Activated CD4-positive, alpha-beta T cell treated with anti-CD3 and anti-CD28 coated beads, Interleukin-2, amount 50 U/mL, for 48 hours (primary cell): ENCODE results near the gene PTGR1.
"Not testable (repeated sequence)": the region's sequence is repeated elsewhere in the genome, so short reads cannot be mapped to it uniquely, and the experiment has no call there.

ENCODE experiments used
- DNase-seq, 2 experiments: peaks; one replicate each; pipeline ENCODE4 v3.0.0-alpha.2; 2020

The PTGR1 gene

DNA sequence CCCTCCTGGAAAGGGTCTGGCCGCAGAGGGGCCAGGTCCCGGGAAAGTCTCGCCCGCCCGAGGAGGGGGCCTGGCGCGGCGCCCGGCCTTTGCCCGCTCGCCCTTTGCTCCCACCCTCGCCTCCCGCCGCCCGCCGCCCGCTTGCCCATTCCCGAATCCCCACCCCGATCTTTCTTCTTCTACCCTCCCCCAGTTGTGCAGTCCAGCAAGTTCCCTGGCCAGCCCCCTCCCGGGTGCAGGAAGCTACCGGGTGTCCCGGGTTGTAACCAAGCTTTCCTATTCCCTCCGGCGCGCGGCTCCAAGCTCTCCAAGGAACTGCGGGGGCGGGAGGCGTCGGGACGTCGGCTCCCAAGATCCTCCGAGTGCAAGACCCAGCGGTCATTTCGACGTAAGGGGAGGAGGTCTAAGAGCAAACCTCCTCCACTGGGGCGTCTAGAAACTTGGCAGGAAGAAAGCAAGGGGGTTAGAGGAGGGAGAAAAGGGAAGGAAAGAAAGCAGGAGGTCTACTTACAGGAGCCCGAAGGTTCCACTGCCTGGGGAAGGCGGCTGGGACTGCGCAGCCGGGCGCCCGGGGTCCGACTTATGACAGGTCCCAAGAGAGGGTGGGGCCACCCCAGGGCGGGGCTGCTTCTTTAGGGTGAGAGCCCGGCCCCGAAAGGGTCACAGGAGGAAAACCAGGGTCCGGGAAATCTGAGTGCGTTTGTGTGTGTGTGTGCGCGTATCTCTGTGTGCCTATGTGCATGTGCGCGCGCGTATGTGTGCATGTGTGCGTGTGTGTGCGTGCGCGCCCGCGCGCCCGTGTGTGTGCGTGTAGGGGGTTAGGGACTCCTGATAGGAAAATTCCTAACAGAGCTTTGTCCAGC is at the start of gene PTGR1:
PTGR1 (minus strand) TSS at position 556 of the 863 bp plus-strand sequence. CDS start 2,225 bp downstream, outside the sequence.
- peak; percentile 33 to 38 for DNase-seq

DNA sequence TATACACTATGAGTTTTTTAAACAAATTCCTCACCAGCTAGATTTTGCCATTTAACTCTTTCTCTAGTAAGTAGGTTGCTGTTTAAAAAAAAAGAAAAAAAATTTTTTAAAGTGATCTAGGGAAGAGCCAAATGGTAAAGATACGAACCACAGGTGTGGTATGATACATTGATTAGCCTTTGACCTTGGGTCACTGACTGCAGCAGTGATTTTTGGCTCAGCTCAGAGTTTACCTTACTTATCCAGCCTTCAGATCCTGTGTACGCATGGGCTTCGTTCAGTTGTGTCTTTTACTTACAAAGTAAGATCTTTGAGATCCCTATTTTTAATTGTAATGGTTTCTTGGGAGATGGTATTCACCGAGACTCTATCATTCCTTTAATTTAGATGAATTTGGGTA is 49.6 kb upstream of the PTGR1 start:
- DNase-seq = no peak

DNA sequence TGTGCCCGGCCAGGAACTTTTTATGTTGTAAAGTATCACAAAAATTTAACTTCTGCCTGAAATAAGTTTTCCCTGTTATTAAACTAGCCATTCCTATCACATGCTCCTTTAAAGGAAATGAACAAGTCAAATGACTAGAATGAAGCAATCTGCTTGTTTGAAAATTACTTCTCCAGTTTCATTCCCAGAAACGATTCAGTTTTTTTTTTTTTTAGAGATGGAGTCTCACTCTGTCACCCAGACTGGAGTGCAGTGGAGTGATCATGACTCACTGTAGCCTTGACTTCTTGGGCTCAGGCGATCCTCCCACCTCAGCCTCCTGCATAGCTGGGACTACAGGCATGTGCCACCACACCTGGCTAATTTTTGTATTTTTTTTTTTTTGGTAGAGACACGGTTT is 48.6 kb upstream of the PTGR1 start:
- no peak for DNase-seq

DNA sequence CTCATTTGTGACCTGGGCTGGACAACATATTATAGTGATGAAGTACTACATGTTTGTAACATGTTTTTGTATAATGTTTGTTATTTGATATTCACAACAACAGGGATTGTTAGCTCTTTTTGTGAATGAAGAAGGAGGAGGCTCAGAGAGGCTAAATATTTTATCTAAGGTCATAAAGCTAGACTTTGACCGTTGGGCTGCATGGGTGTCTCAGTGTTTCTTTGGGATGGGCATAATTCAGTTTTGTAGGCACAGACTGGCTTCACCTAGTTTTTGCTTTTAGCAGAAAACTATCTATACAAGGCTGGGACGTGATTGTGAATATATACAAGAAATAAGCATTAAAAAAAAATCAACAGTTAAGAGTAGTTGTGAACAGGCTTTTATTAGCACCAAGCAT is 47.0 kb upstream of the PTGR1 start:
- no peak for DNase-seq

DNA sequence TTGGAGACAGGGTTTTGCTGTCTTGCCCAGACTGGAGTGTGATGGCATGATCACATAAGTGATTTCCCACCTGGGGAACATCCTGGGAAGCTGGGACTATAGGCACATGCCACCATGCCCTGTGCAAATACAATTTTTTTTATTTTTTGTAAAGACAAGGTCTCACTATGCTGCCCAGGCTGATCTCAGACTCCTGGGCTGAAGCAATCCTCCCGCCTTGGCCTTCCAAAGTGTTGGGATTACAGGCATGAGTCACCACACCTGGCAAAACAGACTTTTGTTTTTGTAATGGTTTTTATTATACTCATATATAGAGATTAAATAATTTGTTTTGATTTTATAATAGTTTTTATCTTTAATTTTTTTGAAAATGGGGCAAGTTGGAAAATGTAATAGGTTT is 46.4 kb upstream of the PTGR1 start:
- DNase-seq = no peak

DNA sequence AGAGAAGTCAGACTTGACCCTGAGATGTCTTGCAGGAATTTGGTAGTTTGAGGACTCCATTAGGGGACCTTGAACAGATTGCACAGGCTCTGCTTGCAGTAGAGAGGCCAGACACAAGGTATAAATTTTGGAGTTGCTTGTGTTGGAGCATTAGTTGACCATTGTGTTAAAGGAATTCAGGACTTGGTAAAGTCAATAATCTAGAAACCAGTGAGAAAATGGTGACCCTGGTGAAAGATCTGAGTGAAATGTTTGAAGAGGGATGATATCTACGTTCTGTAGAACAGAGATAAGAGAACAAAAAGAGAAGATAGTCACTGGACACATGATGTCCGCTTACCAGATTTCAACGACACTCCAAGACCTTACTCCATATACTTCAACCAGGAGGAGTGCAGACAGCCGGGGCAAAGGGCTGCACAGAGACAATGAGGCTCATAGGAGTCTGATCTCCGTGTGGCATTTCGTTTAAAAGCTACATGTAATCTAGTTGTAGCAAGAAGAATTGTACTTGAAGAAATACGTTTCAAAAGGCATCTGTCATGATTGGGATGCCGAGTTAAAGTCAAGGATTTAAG is 44.8 kb upstream of the PTGR1 start:
- DNase-seq = no peak

DNA sequence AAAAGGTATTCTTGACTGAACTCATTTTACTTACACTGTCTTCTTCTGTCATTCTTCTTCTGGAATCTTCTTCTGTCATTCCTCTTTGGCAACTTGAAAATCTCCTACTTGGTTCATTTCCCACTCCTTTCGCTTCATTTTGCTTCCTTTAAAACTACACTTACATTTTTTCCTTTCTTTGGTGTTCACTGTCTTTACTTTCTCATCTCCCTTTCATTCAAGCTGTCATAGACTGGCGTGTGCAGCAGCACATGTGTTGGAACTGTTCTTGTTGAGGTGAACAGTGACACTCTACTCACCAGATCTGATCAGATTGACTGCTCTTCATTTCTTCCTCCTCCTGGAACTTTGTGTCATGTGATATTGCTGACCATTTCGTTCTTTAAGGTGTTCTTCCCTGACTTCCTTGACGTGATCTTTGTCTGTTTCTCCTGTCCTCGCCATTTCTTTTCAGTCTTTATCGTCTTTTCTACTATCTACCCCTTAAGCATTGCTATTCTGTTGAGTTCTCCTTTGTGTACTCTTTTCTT is 38.0 kb upstream of the PTGR1 start:
- no peak for DNase-seq

DNA sequence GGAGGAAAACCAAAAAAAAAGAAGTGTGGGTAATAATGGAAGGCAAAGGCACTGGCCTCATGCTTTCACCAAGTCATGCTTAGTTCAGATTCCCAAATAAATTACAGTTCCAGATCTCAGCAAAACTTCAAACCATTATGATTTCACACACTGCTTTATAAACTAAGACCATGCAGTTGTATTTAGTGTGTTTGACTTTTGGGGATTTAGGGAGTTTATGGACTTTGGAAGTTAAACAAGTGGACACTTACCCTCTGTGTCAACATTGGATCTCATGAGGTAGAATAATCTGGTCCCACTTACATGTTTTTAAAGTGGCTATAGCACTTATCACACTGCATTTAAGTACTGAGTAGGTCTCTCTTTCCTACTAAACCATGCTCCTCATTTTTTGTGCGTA is 35.4 kb upstream of the PTGR1 start:
- DNase-seq = no peak

DNA sequence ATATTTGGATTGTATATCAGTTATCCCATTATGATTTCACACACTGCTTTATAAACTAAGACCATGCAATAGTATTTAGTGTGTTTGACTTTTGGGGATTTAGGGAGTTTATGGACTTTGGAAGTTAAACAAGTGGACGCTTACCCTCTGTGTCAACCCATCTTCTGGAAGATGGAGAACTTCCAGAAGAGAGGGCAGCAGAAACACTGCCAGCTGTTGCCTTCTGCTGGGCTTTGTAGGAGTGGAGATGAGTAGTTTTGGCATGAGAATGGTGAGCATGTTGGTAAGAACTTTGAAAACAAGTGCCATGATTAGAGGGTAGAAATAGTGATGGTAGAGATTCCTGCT is 33.9 kb upstream of the PTGR1 start:
- no peak for DNase-seq

DNA sequence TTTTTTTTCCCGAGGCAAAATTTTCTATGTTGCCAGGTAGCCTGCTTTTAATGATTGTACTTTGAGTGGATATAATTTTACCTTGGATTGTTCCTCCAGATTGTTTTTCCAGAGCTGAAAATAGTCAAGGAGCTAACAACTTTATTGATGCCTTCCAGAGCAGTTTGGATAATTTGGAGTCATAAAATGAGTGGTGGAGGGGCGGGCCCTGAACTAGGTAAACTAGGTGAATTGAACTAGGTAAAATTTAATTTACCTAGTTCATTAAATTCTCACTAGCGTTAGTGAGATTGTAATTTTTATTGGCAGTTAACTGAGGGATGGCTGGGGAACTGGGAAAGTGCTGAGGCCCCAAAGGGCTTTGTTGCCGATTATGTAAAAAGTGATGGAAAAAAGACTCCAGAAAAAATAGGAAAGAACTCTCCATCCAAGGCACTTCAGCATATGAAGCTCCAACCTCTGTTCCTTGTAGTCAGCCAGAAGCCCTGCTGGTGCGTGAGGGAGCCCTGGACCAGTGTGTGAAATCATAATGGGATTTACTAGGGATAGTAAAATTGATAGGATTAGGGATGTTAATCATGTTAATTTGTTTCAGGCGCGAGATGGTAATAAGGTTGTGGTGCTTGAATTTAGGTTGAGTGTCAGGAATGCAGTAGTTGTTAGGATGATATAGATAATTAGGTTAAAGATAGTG is 33.4 kb upstream of the PTGR1 start:
- no peak for DNase-seq

DNA sequence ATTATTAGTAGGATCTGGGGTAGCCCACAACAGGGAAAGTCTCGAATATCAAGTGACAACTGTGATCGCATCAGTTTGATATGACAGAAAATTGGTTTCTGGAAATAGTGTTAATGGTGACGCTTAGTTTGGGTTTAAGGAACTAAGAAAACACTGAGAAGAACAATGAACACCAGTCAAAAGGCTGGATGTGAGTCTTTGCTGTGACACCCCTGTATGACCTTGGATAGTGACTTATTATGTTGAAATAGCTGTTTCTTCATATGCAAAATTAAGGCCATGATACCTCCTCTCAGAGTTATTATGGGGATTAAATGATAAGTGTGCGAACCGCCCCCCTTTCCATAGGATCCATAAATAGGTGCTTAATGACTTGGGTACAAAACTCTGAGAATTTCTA is 32.6 kb upstream of the PTGR1 start:
- DNase-seq = no peak

DNA sequence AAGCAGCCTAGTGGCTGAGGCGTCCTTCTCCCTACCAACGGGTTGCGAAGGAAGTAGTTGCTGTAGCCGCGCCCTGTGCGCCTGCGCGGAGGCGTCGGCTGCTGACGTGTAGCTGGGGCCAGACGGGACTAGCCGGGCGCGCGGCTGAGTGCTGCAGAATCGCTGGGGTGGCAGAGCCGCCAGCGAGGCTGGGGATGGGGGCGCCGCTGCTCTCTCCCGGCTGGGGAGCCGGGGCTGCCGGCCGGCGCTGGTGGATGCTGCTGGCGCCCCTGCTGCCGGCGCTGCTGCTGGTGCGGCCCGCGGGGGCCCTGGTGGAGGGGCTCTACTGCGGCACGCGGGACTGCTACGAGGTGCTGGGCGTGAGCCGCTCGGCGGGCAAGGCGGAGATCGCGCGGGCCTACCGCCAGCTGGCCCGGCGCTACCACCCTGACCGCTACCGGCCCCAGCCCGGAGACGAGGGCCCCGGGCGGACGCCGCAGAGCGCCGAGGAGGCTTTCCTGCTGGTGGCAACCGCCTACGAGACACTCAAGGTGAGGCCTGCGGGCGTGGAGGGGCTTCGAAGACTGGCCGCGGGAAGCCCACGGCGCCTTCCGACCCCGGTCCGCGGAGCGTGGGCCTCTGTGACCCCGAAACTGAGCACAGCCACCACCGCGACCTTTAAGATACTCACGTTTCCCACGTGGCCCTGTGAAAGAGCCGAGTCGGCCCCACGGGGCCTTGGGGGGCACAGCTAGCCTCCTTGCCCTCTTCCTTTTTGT is 31.9 kb upstream of the PTGR1 start, which contains the start of gene DNAJC25:
DNAJC25 (plus strand) TSS at position 121 of the 758 bp plus-strand sequence; CDS start at position 195, 74 bp downstream.
- peak; percentile 94 to 96 for DNase-seq

DNA sequence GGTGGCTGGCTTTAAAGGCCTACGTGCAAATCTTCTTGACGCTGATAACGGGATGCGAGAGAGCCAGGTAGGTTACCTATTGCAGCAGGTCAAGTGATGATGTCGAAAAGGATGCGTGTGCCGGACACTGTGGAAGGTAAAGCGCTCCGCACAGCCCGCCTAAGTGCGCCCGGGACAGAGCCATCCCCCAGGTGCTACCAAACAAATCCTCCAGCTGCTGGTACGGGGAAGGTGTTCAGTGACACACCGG is 31.4 kb upstream of the PTGR1 start:
- DNase-seq = no peak

DNA sequence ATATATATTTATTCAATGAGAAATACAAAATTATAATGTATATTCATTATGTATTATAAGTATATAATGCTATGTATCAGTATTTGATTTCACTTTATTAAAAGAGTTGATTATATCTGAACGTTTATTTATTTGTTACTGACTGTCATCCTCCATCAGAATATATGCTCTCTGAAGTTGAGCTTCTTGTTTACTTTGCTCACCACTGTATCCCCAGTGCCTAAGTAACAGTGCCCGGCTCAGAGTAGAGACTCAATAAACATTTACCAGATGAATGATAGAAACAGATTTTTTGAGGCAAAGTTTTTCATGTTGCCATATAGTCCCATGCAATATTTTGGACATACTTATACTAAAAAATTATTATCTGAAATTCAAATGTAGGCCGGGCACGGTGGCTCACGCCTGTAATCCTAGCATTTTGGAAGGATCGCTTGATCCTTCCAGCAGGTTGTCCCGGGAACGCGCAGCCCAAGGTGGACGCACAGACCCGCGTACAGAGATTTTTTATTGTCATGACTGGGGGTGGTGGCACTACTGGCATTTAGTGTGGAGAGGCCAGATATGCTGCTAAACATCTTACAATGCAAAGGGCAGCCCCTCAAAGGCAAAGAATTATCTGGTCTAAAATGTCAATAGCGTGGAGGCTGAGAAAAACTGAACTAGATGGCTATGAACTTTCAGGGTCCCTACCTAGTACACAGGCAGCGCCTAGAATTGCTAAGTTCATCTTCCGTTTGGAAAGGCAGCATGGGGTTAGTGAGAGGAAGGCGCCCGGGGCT is 30.9 kb upstream of the PTGR1 start:
- DNase-seq = no peak

DNA sequence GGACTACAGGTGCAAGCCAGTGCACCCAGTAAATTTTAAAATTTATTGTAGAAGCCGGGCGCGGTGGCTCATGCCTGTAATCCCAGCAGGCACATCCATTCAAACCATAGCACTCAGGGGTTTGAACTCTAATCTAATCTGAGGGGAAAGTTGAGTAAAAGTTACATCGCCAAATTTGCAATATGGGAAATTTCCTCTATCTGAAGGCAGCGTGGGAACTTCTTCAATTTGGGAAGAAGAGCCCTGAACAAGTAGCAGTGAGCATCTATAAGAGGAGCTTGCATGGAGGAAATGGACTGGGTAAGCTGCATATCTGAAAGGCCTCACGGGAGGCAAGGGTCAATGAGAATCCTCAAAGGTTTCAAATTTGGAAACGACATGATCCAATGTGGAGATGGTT is 29.0 kb upstream of the PTGR1 start:
- DNase-seq = no peak

DNA sequence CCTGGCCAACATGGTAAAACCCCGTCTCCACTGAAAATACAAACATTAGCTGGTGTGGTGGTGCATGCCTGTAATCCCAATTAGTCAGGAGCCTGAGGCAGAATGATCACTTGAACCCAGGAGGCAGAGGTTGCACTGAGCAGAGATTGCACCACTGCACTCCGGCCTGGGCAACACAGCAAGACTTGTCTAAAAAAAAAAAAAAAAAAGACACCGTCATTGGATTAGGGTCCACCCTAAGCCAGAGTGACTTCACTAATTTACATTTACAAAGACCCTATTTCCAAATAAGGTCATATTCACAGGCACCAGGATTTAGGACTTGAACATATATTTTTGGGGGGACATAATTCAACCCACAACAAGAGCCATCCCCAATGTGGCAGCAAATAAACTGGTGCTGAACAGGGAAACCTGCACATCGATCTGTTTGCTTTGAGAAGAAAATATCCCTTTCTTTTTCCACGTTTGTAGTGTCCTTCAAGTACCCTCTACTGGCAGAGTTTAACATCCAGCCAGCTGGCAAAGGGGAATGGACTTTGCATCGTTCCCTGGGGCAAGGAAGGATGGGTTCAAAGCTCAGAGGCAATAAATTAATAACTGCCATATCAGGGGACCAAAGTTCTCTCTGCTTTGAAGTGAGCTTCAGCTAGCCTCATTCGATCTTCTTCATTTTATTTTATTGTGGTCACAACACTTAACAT is 28.0 kb upstream of the PTGR1 start:
- no peak for DNase-seq

DNA sequence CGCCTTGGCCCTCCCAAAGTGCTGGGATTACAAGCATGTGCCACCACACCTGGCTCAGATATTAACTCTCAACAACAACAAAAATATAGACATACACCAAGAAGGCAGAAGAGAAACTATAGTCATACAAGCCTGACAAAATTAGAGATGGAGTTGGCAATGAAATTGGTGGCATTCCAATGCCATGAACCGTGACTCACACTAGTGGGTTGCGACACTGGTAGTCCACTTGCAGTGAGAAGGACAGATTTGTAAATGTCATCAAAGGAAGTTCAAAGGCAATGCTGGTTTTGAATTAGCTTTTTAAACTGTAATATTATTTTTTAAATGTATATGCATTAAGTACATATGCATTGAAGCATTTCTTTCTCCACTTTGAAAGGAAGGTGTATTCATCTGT is 23.2 kb upstream of the PTGR1 start:
- DNase-seq = no peak

DNA sequence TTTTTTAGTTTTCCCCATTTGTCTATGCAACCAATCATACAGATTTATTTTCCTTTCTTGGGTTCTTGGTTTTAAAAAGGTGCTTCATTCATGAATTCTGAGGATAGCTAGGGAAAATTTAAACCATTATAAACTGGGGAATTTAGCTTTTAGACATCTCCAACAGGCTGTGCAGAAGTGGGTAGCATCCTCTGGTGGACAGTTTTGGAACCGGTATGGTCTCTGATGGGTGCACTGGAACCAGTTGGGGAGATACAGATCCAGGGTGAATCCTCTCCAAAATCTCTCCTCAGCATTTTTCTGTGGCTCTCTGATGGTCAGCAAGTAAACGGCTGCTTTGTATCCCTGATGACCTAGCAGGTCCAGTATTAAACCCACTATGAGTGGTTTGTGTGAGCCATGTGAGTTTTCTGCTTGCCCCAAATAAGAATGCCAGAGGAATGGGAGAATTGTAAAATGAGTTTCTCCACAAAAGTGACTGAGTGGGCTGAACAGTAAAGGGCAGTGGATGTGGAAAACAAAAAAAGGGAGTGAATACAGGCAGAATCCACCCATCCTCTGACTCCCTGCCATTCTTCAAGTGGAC is 22.5 kb upstream of the PTGR1 start:
- peak in 1 of 2 experiments; percentile 21 for DNase-seq

DNA sequence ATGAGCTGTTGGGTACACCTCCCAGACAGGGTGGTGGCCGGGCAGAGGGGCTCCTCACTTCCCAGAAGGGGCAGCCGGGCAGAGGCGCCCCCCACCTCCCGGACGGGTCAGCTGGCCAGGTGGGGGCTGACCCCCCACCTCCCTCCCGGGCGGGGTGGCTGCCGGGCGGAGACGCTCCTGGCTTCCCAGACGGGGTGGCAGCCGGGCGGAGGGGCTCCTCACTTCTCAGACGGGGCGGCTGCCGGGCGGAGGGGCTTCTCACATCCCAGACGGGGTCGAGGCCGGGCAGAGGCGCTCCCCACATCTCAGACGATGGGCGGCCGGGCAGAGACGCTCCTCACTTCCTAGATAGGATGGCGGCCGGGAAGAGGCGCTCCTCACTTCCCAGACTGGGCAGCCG is 17.9 kb upstream of the PTGR1 start:
- DNase-seq = not testable (repeated sequence)

DNA sequence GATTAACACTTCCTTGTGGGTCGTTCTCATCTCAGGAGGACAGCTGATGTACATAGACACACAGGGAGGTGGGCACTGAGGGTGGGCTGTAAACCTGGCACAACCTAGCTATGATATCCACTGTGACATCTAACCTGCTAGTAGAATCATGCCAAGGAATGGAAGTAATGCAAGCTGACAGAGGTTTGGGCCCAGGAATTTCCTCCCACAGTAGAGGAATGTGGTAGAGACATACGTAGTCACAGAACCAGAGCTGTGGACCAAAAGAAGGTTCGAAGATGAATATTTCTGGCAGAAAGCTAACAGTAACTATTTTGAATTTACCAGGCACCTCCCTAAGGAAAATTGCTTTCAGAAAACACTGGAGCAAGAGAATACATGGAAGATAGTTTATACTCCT is 16.5 kb upstream of the PTGR1 start:
- no peak for DNase-seq

DNA sequence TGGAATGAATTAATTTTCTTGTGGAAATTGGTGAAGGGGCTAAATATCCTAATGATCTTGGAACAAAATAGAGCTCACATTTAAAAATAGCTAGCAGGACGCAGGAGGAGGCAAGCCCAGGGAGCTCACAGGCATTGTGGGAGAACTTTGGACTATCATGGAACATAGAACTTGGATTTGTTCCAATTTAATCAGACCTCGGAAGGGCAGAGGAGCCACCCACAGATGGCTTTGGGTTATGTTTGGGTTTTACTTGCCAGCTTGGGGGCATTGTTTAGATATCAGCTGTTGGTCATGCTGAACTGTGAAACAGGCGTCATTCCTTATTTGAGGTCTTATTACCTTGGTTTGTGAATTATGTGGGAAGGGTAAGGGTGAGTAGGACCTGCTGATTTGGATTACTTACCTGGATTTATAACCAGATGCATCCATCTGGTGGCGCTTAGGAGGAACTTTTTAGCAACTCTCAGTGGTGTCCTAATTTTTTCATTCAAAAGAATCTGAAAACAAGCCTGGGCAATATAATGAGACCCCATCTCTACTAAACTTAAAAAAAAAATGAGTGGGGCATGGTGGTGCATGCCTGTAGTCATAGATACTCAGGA is 14.1 kb upstream of the PTGR1 start:
- no peak for DNase-seq
